H9 (cell line): ENCODE data around the gene PIM2. TPM values are rescaled to one million over a fixed set of nuclear protein-coding genes. Genes with fewer than 3 reads are reported as not detected.

Source experiments
- DNase-seq: peaks from one replicate; pipeline ENCODE4 v3.0.0-alpha.2; 2017
- H2AFZ ChIP-seq: one replicate; pipeline ENCODE4 v1.6.1; 2013; ENCODE audit warnings: mild to moderate bottlenecking, low read length, control low read depth, moderate library complexity
- H2AK5ac ChIP-seq: 2 replicates; pipeline ENCODE4 v1.6.1; 2013; ENCODE audit warnings: low read length, control low read depth, mixed read lengths; ENCODE audit not compliant: insufficient read length
- H2BK120ac ChIP-seq: one replicate; pipeline ENCODE4 v1.6.1; 2013; ENCODE audit warnings: low read depth, mild to moderate bottlenecking, low read length, control low read depth, inconsistent platforms; ENCODE audit not compliant: poor library complexity, severe bottlenecking
- H2BK12ac ChIP-seq: 2 replicates; pipeline ENCODE4 v1.6.1; 2013; ENCODE audit warnings: low read length, control low read depth, mixed read lengths, low read depth; ENCODE audit not compliant: insufficient read length
- H2BK15ac ChIP-seq: 2 replicates; pipeline ENCODE4 v1.6.1; 2013; ENCODE audit warnings: low read depth, low read length, control low read depth
- H2BK20ac ChIP-seq: one replicate; pipeline ENCODE4 v1.6.1; 2013; ENCODE audit warnings: low read depth, mild to moderate bottlenecking, low read length, control low read depth, inconsistent platforms; ENCODE audit not compliant: poor library complexity, severe bottlenecking
- H2BK5ac ChIP-seq: 2 replicates; pipeline ENCODE4 v1.6.1; 2013; ENCODE audit warnings: low read length, control low read depth, mixed read lengths; ENCODE audit not compliant: insufficient read length
- H3K14ac ChIP-seq: 2 replicates; pipeline ENCODE4 v1.6.1; 2013; ENCODE audit warnings: low read length, control low read depth; ENCODE audit not compliant: insufficient read depth
- H3K18ac ChIP-seq: 2 replicates; pipeline ENCODE4 v1.6.1; 2013; ENCODE audit warnings: low read depth, mild to moderate bottlenecking, mixed read lengths, low read length, control low read depth; ENCODE audit not compliant: insufficient read length
- H3K23ac ChIP-seq: 2 replicates; pipeline ENCODE4 v1.6.1; 2013; ENCODE audit warnings: low read length, control low read depth, mixed read lengths, low read depth; ENCODE audit not compliant: insufficient read length
- H3K23me2 ChIP-seq: 2 replicates; pipeline ENCODE4 v1.6.1; 2013; ENCODE audit warnings: low read depth, mild to moderate bottlenecking, mixed read lengths, low read length, control low read depth; ENCODE audit not compliant: insufficient read length, poor library complexity, severe bottlenecking
- H3K27ac ChIP-seq: 2 replicates; pipeline ENCODE4 v1.5.1; 2013; ENCODE audit warnings: low read length, control low read depth, mixed read lengths, low read depth; ENCODE audit not compliant: insufficient read length
- H3K27me3 ChIP-seq: 2 replicates; pipeline ENCODE4 v1.6.1; 2013; ENCODE audit warnings: low read length, control low read depth, inconsistent platforms; ENCODE audit not compliant: insufficient read depth
- H3K4ac ChIP-seq: 2 replicates; pipeline ENCODE4 v1.6.1; 2013; ENCODE audit warnings: low read depth, mild to moderate bottlenecking, control low read depth, inconsistent platforms, low read length, moderate library complexity
- H3K4me1 ChIP-seq: 2 replicates; pipeline ENCODE4 v1.6.1; 2013; ENCODE audit warnings: low read length, control low read depth, inconsistent platforms; ENCODE audit not compliant: insufficient read depth
- H3K4me2 ChIP-seq: 2 replicates; pipeline ENCODE4 v1.6.1; 2013; ENCODE audit warnings: low read length, control low read depth, mixed read lengths; ENCODE audit not compliant: insufficient read length, insufficient read depth
- H3K56ac ChIP-seq: 2 replicates; pipeline ENCODE4 v1.6.1; 2013; ENCODE audit warnings: low read depth, mild to moderate bottlenecking, mixed read lengths, low read length, control low read depth; ENCODE audit not compliant: insufficient read length
- H3K79me1 ChIP-seq: 2 replicates; pipeline ENCODE4 v1.6.1; 2013; ENCODE audit warnings: low read depth, mild to moderate bottlenecking, moderate library complexity, low read length, control low read depth, inconsistent platforms; ENCODE audit not compliant: insufficient read depth, poor library complexity, severe bottlenecking
- H3K79me2 ChIP-seq: 2 replicates; pipeline ENCODE4 v1.6.1; 2013; ENCODE audit warnings: low read length, control low read depth, inconsistent platforms; ENCODE audit not compliant: insufficient read depth
- H3K9ac ChIP-seq: 2 replicates; pipeline ENCODE4 v1.6.1; 2013; ENCODE audit warnings: low read length, control low read depth, mixed read lengths; ENCODE audit not compliant: insufficient read length; ENCODE audit errors: extremely low read depth
- H3K9me3 ChIP-seq: one replicate; pipeline ENCODE4 v1.6.1; 2013; ENCODE audit warnings: low read depth, low read length, inconsistent platforms; ENCODE audit not compliant: control insufficient read depth
- H3T11ph ChIP-seq: one replicate; pipeline ENCODE4 v1.6.1; 2013; ENCODE audit warnings: mild to moderate bottlenecking, low read length, control low read depth, inconsistent platforms
- H4K20me1 ChIP-seq: one replicate; pipeline ENCODE4 v1.6.1; 2013; ENCODE audit not compliant: control insufficient read depth, insufficient read length, insufficient read depth
- H4K5ac ChIP-seq: 2 replicates; pipeline ENCODE4 v1.6.1; 2013; ENCODE audit warnings: low read depth, mild to moderate bottlenecking, mixed read lengths, low read length, control low read depth; ENCODE audit not compliant: insufficient read length
- H4K8ac ChIP-seq: replicated peaks from 2 replicates; pipeline ENCODE4 v1.6.1; 2013; ENCODE audit warnings: low read length, control low read depth, mixed read lengths, low read depth; ENCODE audit not compliant: insufficient read length
- H4K91ac ChIP-seq: 2 replicates; pipeline ENCODE4 v1.6.1; 2013; ENCODE audit warnings: low read depth, mild to moderate bottlenecking, moderate library complexity, mixed read lengths, low read length, control low read depth; ENCODE audit not compliant: insufficient read length
- H3K27ac Mint-ChIP-seq, 3 experiments: 2 replicates in 2 of 3; 3 replicates in 1 of 3; pipeline ENCODE4 v1.8.0; 2020 to 2021; ENCODE audit warnings: mixed read lengths in 3 of 3, mild to moderate bottlenecking in 1 of 3, moderate library complexity in 1 of 3
- H3K27me3 Mint-ChIP-seq: 2 replicates; pipeline ENCODE4 v1.8.0; 2021; ENCODE audit warnings: low read depth, mild to moderate bottlenecking, moderate library complexity, mixed read lengths
- H3K36me3 Mint-ChIP-seq, 3 experiments: 2 replicates in 2 of 3; 3 replicates in 1 of 3; pipeline ENCODE4 v1.8.0; 2020 to 2021; ENCODE audit warnings: low read depth in 3 of 3, mixed read lengths in 3 of 3; ENCODE audit not compliant: insufficient read depth in 1 of 3
- H3K4me1 Mint-ChIP-seq, 2 experiments: 2 replicates each; pipeline ENCODE4 v1.8.0; 2020; ENCODE audit warnings: mixed read lengths in 2 of 2
- H3K4me3 Mint-ChIP-seq, 2 experiments: 2 replicates in 1 of 2; 3 replicates in 1 of 2; pipeline ENCODE4 v1.8.0; 2020 to 2021; ENCODE audit warnings: mild to moderate bottlenecking in 2 of 2, mixed read lengths in 2 of 2, moderate library complexity in 1 of 2
- H3K9me3 Mint-ChIP-seq, 2 experiments: 2 replicates in 1 of 2; 3 replicates in 1 of 2; pipeline ENCODE4 v1.8.0; 2020; ENCODE audit warnings: mild to moderate bottlenecking in 2 of 2, mixed read lengths in 2 of 2, moderate library complexity in 1 of 2
- WGBS: extraction: QIAGEN DNeasy Blood & Tissue Kit; methylation state at CpG from one replicate; pipeline ENCODE4 v1.1.7; 2013; ENCODE audit warnings: missing lambda C conversion rate, low lambda C conversion rate, mixed read lengths; ENCODE audit not compliant: insufficient read length; ENCODE audit errors: extremely low coverage; 5-methylcytosine and 5-hydroxymethylcytosine counted together
- total RNA-seq: library from RNA; stranded (reverse); gene quantifications from 2 replicates; pipeline ENCODE4 v1.2.1, GENCODE V29; 2021
- TF ChIP-seq, protein P1 (sequence below): fragments of 200-600 bp; sonication (generic); conservative IDR thresholded peaks from 3 replicates; pipeline ENCODE4 v1.8.0; 2021; ENCODE audit warnings: antibody characterized with exemption, mild to moderate bottlenecking

Gene PIM2
- total RNA-seq, 1 experiment from 2014 or later: 163 TPM

DNA sequence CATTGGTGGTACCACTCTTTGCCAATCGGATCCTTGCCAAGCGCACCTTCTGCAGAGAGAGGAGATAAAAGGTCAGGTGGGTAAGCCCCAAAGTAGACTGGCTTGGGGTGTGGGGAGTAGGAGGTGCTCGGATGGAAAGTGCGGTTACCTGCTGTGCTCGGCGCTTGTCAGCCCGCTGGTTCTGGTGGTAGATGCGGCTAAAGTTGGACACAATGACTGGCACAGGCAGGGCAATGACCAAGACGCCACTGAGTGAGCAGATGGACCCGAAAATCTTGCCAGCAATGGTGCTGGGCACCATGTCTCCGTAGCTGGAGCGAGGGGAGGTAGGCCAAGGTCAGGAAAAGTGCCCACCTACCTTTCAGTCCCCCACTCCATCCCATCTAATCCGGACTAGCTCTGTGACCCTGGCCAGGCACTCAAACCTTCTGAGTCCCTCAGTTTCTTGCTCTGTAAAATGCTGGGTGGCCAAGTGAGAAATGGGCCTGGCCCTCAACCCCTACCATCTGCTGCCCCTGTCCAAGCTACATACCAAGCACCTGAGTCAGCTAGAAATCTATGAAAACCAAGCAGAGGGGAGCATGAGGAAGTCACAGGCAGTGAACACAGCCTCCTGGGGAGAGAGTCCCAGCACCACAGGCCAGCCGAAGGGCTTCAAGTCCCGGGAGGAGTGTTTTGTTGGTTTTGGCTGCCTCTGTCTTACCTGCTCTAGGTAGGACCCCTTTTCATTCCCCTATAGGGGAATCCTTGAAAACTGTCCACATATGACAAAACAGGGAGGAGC lies 48.2 kb upstream of the PIM2 start:
- Histone ChIP-seq H2AK5ac (no peak overlapping the region), H3K4me1 (no peaks in the 10 kb centered on the region), H3K79me2 (no peaks in the 10 kb centered on the region), H2BK12ac (no peak overlapping the region), H3K56ac (no peak overlapping the region), H3K9ac (no peak overlapping the region), H3K18ac (no peak overlapping the region), H2AFZ (no peak overlapping the region), H4K8ac (no peak overlapping the region), H3K23me2 (peaks cover 7% of the 10 kb centered on the region), H3K4ac (no peak overlapping the region), H4K91ac (no peak overlapping the region), H2BK5ac (no peak overlapping the region), H3K9me3 (no peaks in the 10 kb centered on the region), H2BK20ac (no peak overlapping the region), H3K27me3 (no peaks in the 10 kb centered on the region), H4K5ac (no peak overlapping the region), H2BK120ac (no peak overlapping the region), H3K23ac (no peak overlapping the region), H4K20me1 (no peaks in the 10 kb centered on the region), H3K14ac (no peak overlapping the region), H2BK15ac (no peak overlapping the region), H3K79me1 (no peaks in the 10 kb centered on the region), H3T11ph (no peak overlapping the region), H3K4me2 (no peak overlapping the region), H3K27ac (no peak overlapping the region)
- no peak for DNase-seq
- H3K4me3 Mint-ChIP-seq: no peak overlapping the region
- peaks cover 15 to 18% (median 16%) of the 10 kb centered on the region in 3 experiments; a peak in 6 of 7 replicates for H3K36me3 Mint-ChIP-seq
- H3K27me3 Mint-ChIP-seq: no peaks in the 10 kb centered on the region; the same call in 1 of the 2 replicates
- TF ChIP-seq, protein P1, sequence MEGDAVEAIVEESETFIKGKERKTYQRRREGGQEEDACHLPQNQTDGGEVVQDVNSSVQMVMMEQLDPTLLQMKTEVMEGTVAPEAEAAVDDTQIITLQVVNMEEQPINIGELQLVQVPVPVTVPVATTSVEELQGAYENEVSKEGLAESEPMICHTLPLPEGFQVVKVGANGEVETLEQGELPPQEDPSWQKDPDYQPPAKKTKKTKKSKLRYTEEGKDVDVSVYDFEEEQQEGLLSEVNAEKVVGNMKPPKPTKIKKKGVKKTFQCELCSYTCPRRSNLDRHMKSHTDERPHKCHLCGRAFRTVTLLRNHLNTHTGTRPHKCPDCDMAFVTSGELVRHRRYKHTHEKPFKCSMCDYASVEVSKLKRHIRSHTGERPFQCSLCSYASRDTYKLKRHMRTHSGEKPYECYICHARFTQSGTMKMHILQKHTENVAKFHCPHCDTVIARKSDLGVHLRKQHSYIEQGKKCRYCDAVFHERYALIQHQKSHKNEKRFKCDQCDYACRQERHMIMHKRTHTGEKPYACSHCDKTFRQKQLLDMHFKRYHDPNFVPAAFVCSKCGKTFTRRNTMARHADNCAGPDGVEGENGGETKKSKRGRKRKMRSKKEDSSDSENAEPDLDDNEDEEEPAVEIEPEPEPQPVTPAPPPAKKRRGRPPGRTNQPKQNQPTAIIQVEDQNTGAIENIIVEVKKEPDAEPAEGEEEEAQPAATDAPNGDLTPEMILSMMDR: no peak
- WGBS: no CpG with 5 or more reads among the region's 15 CpGs
- peaks cover 8 to 9% of the 10 kb centered on the region in 2 experiments; a peak in 3 of 4 replicates for H3K4me1 Mint-ChIP-seq
- no peak overlapping the region for H3K27ac Mint-ChIP-seq
- H3K9me3 Mint-ChIP-seq: peaks cover 61 to 75% of the 10 kb centered on the region in 2 experiments
